Stomach (tissue), 9 donors: ENCODE data around the gene GSTT2. TPM values are rescaled to one million over a fixed set of nuclear protein-coding genes. Genes with fewer than 3 reads are reported as not detected.
"Not testable (repeated sequence)": the region's sequence is repeated elsewhere in the genome, so short reads cannot be mapped to it uniquely, and the experiment has no call there.

Experiments
- DNase-seq, 2 donors: peaks; one replicate each; pipeline versions ENCODE4 v3.0.0 to v3.0.0-alpha.2; 2013 to 2019
- H3K27ac ChIP-seq, 5 donors: fragments of 200-600 bp in 4 of 5; sonication (generic) in 4 of 5; one replicate each; pipeline ENCODE4 v1.5.1; 2013 to 2019; ENCODE audit warnings: mild to moderate bottlenecking in 1 of 5, moderate library complexity in 1 of 5
- H3K27me3 ChIP-seq, 3 donors: fragments of 200-600 bp; sonication (generic); one replicate each; pipeline ENCODE4 v1.5.1; 2017 to 2019; ENCODE audit warnings: mixed run types in 1 of 3
- H3K36me3 ChIP-seq, 4 donors: fragments of 200-600 bp; sonication (generic); 1 replicate in 3 of 4; 2 replicates in 1 of 4; pipeline ENCODE4 v1.5.1; 2016 to 2019
- H3K4me1 ChIP-seq, 4 donors: fragments of 200-600 bp; sonication (generic); one replicate each; pipeline ENCODE4 v1.5.1; 2016 to 2019
- H3K4me3 ChIP-seq, 4 donors: fragments of 200-600 bp; sonication (generic) in 3 of 4; one replicate each; pipeline ENCODE4 v1.5.1; 2016 to 2019; ENCODE audit warnings: mild to moderate bottlenecking in 1 of 4
- H3K9me3 ChIP-seq, 4 donors: fragments of 200-600 bp; sonication (generic); one replicate each; pipeline ENCODE4 v1.5.1; 2016 to 2019
- EP300 ChIP-seq: sonication (generic); formaldehyde crosslinking; IDR thresholded peaks from one replicate; pipeline ENCODE4 v1.6.1; 2017; ENCODE audit warnings: antibody characterized with exemption
- POLR2A ChIP-seq, 4 donors: fragments of 450-650 bp; IDR thresholded peaks; one replicate each; pipeline ENCODE4 v1.6.1; 2016; ENCODE audit warnings: antibody characterized with exemption in 4 of 4, control low read depth in 2 of 4, mild to moderate bottlenecking in 1 of 4, moderate library complexity in 1 of 4
- POLR2AphosphoS5 ChIP-seq, 3 donors: sonication (generic); formaldehyde crosslinking; IDR thresholded peaks; one replicate each; pipeline ENCODE4 v1.6.1; 2016; ENCODE audit warnings: antibody characterized with exemption in 3 of 3
- WGBS, 5 donors: extraction: QIAGEN DNeasy Blood & Tissue Kit in 3 of 5; methylation state at CpG; one replicate each; pipeline versions ENCODE4 v1.1.5 to v1.1.7; 2013 to 2018; 5-methylcytosine and 5-hydroxymethylcytosine counted together
- intact Hi-C: fragments of 100-400 bp; cut with DNase I; formaldehyde crosslinking; loops from one replicate; pipeline ENCODE4 v1.15.1; 2023; ENCODE audit warnings: low total_unique reads
- polyA plus RNA-seq, 3 donors: library from polyadenylated mRNA; stranded (reverse); fragments of 200-250 nt; gene quantifications; one replicate each; pipeline ENCODE4 v1.2.3, GENCODE V29; 2013
- total RNA-seq, 5 donors: library from RNA; depleted of rRNA; stranded (reverse); fragments of >200 nt; gene quantifications; one replicate each; pipeline versions ENCODE4 v1.1.0 to v1.2.3, GENCODE V29; 2014 to 2016
- TF ChIP-seq, protein P1 (sequence below), 7 experiments: fragments of 450-650 bp in 4 of 7; fragments of 200-600 bp in 3 of 7; sonication (generic) in 3 of 7; IDR thresholded peaks; one replicate each; pipeline ENCODE4 v1.5.1; 2016 to 2019; ENCODE audit warnings: antibody characterized with exemption in 7 of 7, control low read depth in 2 of 7, mild to moderate bottlenecking in 1 of 7
- donor health status: healthy with polysubstance abuse.
- donor health status: Bipolar disorder and iron deficiency.
- donor health status: healthy.

GSTT2 gene
- total and polyA plus RNA-seq, 8 donors = 8.6 TPM; not detected in 7

DNA sequence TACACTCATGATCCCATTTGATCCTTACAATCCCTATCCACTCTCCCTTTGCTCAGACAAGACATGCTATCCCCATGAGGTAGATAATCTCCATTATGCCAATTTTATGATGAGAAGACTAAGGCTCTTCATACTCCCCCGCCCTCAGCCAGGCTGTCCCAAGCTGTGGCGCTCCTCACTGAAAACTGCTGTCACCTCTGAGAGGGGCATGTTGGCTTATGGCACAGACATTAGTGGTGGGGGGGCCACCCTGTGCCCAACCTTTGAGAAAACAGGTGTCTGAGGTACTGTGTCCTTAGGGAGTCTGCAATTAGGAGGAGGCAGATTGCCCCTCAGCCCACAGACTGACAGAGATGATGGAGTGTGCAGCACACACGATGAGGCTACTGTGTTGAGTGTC lies 10.9 kb upstream of the GSTT2 start:
- DNase-seq = no peak
- no peak overlapping the region for H3K4me3 ChIP-seq
- H3K9me3 ChIP-seq = no peaks in the 10 kb centered on the region
- H3K4me1 ChIP-seq = peaks cover 0 to 30% (median 13%) of the 10 kb centered on the region in 4 donors
- peaks cover 25 to 31% (median 29%) of the 10 kb centered on the region in 4 donors for H3K36me3 ChIP-seq
- no peaks in the 10 kb centered on the region for H3K27me3 ChIP-seq
- TF ChIP-seq POLR2A (IDR thresholded peaks at IDR 0.05) = no peak
- TF ChIP-seq, protein P1, sequence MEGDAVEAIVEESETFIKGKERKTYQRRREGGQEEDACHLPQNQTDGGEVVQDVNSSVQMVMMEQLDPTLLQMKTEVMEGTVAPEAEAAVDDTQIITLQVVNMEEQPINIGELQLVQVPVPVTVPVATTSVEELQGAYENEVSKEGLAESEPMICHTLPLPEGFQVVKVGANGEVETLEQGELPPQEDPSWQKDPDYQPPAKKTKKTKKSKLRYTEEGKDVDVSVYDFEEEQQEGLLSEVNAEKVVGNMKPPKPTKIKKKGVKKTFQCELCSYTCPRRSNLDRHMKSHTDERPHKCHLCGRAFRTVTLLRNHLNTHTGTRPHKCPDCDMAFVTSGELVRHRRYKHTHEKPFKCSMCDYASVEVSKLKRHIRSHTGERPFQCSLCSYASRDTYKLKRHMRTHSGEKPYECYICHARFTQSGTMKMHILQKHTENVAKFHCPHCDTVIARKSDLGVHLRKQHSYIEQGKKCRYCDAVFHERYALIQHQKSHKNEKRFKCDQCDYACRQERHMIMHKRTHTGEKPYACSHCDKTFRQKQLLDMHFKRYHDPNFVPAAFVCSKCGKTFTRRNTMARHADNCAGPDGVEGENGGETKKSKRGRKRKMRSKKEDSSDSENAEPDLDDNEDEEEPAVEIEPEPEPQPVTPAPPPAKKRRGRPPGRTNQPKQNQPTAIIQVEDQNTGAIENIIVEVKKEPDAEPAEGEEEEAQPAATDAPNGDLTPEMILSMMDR (IDR thresholded peaks at IDR 0.05) = no peak
- TF ChIP-seq POLR2AphosphoS5 (IDR thresholded peaks at IDR 0.05) = no peak
- TF ChIP-seq EP300 = no peak
- WGBS, 5 donors = 89 to 97% (median 92%) methylated on average over 3 of the region's 3 CpGs
- intact Hi-C loops = no loop called here
- H3K27ac ChIP-seq = no peak overlapping the region

DNA sequence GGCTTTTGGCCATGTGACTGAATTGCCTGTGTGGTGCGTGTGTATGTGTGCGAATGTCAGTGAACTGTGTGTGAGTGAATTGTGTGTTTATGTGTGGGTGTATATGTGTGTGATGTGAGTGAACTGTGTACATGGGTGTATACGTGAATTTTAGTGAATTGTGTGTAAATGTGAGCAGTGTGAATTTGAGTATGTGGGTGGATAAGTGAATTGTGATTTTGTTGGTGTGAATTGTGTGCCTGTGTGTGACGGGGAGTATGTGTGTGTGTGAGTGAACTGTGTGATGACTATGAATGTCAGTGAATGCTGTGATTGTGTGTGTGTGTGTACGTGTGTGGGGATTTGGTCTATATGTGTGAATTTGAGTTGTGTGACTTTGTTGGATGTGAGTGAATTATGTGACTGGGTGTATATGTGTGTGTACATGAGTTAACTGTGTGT lies 9.7 kb upstream of the GSTT2 start:
- no peak for TF ChIP-seq EP300
- TF ChIP-seq, protein P1 (IDR thresholded peaks at IDR 0.05) = no peak
- no peak for TF ChIP-seq POLR2AphosphoS5 (IDR thresholded peaks at IDR 0.05)
- TF ChIP-seq POLR2A (IDR thresholded peaks at IDR 0.05) = no peak
- Histone ChIP-seq H3K27ac (no peak overlapping the region), H3K9me3 (no peaks in the 10 kb centered on the region), H3K4me1 (peaks cover 0 to 30% (median 13%) of the 10 kb centered on the region in 4 donors), H3K27me3 (no peaks in the 10 kb centered on the region), H3K36me3 (peaks cover 25 to 31% (median 29%) of the 10 kb centered on the region in 4 donors), H3K4me3 (no peak overlapping the region)
- no peak for DNase-seq
- 56 to 85% (median 75%) methylated on average over 5 of the region's 5 CpGs for WGBS, 5 donors
- intact Hi-C loops = loop anchor here (5.0 kb wide), 1 partner anchor 43 kb away; no protein-coding TSS in a partner anchor

GRCh38 chr22:23970816-23971486 lies 9.0 kb upstream of the GSTT2 start:
- H3K36me3 ChIP-seq = peaks cover 25 to 31% (median 29%) of the 10 kb centered on the region in 4 donors
- peaks cover 0 to 30% (median 13%) of the 10 kb centered on the region in 4 donors for H3K4me1 ChIP-seq
- no peaks in the 10 kb centered on the region for H3K9me3 ChIP-seq
- no peaks in the 10 kb centered on the region for H3K27me3 ChIP-seq
- 58 to 84% (median 61%) methylated on average over 6 of the region's 6 CpGs for WGBS, 5 donors
- intact Hi-C loops = loop anchor here (5.0 kb wide), 1 partner anchor 44 kb away; no protein-coding TSS in a partner anchor
- peak overlapping the region in 1 of 5 donors; percentile 4 for H3K27ac ChIP-seq
- no peak overlapping the region for H3K4me3 ChIP-seq
- DNase-seq = peak in 1 of 2 donors; percentile 2
- no peak for TF ChIP-seq POLR2A (IDR thresholded peaks at IDR 0.05)
- TF ChIP-seq, protein P1 (IDR thresholded peaks at IDR 0.05) = no peak
- TF ChIP-seq EP300 = no peak
- TF ChIP-seq POLR2AphosphoS5 (IDR thresholded peaks at IDR 0.05) = no peak

- DNase-seq, H3K27me3 ChIP-seq, H3K4me3 ChIP-seq, H3K27ac ChIP-seq, H3K9me3 ChIP-seq: not testable (repeated sequence)
- Histone ChIP-seq H3K36me3 (peaks cover 25 to 31% (median 29%) of the 10 kb centered on the region in 4 donors), H3K4me1 (peaks cover 0 to 30% (median 13%) of the 10 kb centered on the region in 4 donors)
- intact Hi-C loops = loop anchor here (5.0 kb wide), 1 partner anchor 45 kb away; no protein-coding TSS in a partner anchor
- 87 to 94% (median 91%) methylated on average over 3 of the region's 3 CpGs for WGBS, 5 donors
These were observed 8.0 kb upstream of the GSTT2 start for GRCh38 chr22:23971927-23972326.

DNA sequence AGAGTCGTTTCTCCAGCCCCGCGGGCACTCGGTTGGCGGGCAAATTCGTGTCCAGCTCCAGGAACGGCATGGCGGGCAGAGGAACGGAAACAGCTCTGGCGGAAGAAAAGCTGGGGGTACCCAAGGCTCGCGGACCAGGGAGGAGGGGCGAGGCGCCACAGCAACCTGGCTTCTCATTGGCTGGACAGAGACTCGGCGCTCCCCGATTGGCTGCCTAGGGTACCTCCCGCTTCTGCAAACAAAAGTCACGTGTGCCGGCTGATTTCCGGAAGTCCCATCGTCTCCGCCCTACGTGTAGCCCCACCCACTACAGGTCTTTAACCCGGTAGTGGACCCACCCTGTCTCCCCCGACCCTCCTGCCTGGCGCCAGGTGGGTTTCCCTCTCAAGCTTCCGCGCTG lies 5.6 kb upstream of the GSTT2 start, which contains the start of gene DDT:
Gene DDT, minus strand, starts transcription at position 97 of the 400 bp plus-strand sequence. Its CDS starts 27 bp downstream, at position 70.
- not testable (repeated sequence) for H3K4me3 ChIP-seq, H3K27ac ChIP-seq, H3K27me3 ChIP-seq, H3K9me3 ChIP-seq, DNase-seq
- Histone ChIP-seq H3K36me3 (peaks cover 25 to 27% (median 26%) of the 10 kb centered on the region in 4 donors), H3K4me1 (peaks cover 0 to 27% (median 11%) of the 10 kb centered on the region in 4 donors)
- intact Hi-C loops = loop anchor here (5.0 kb wide), 1 partner anchor 47 kb away; no protein-coding TSS in a partner anchor
- WGBS, 5 donors = no CpG with 5 or more reads among the region's 29 CpGs

- 9 to 17% (median 13%) methylated on average over 5 to 8 of the region's 27 CpGs; no CpG with 5 or more reads in 1 of the 5 donors for WGBS, 5 donors
These were observed 5.0 kb upstream of the GSTT2 start for GRCh38 chr22:23974836-23975352.

DNA sequence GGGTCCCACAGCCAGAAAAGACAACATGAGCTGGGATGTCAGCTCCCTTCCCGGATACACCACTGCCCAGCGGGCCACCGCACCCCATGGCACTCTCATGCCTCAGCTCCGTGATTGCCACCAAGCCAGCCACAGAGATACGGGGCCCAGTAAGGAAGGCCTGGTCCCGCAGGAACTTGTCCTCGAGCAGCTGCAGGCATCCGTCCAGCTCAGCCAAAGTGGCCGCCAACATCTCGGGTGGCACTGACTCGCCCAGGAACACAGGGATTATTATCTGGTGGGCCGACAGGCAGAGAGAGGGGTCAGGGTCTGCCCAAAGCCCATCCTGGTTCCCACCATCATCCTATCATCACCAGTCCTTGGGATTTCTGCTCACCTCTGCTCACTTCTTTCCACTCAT lies 2.6 kb upstream of the GSTT2 start:
- H3K27me3 ChIP-seq, H3K9me3 ChIP-seq, H3K4me1 ChIP-seq, H3K27ac ChIP-seq, DNase-seq, H3K4me3 ChIP-seq, H3K36me3 ChIP-seq, intact Hi-C loops: not testable (repeated sequence)
- 76 to 79% (median 79%) methylated on average over 3 to 7 of the region's 12 CpGs; no CpG with 5 or more reads in 2 of the 5 donors for WGBS, 5 donors

More at GRCh38 chr22:23974836-23975352, 5.0 kb upstream of the GSTT2 start:
- H3K4me1 ChIP-seq = peaks cover 0 to 21% (median 9%) of the 10 kb centered on the region in 4 donors
- not testable (repeated sequence) for H3K27me3 ChIP-seq, H3K9me3 ChIP-seq, DNase-seq, H3K4me3 ChIP-seq, H3K27ac ChIP-seq
- intact Hi-C loops = loop anchor here (5.0 kb wide), 1 partner anchor 48 kb away; no protein-coding TSS in a partner anchor
- H3K36me3 ChIP-seq = peaks cover 20 to 22% (median 21%) of the 10 kb centered on the region in 4 donors

- H3K4me3 ChIP-seq, intact Hi-C loops, DNase-seq, H3K4me1 ChIP-seq, H3K27ac ChIP-seq, H3K27me3 ChIP-seq, H3K36me3 ChIP-seq, H3K9me3 ChIP-seq: not testable (repeated sequence)
- 22 to 53% (median 35%) methylated on average over 3 to 6 of the region's 7 CpGs for WGBS, 5 donors
These were observed 633 bp downstream of the GSTT2 start for GRCh38 chr22:23980567-23980966.
